Measurements from ENCODE around the gene SSC5D. TPM values are rescaled to one million over a fixed set of nuclear protein-coding genes. Genes with fewer than 3 reads are reported as not detected.

Gene SSC5D
- total RNA-seq, 1 experiment from 2014 or later: 3.2 TPM

GRCh38 chr19:55460670-55461258 lies 27.5 kb upstream of the SSC5D start:
- Histone ChIP-seq H2AFZ (ENCODE audit: low read length) (no peak overlapping the region), H3K4ac (ENCODE audit: low read depth, low read length) (no peak overlapping the region), H3K79me2 (ENCODE audit: insufficient read depth, low read length) (0 out of 2 replicates have a peak, but pooled peaks cover 4% of the 10 kb centered on the region), H4K5ac (ENCODE audit: insufficient read length, low read depth, low read length) (no peak overlapping the region), H2BK5ac (ENCODE audit: insufficient read length, low read length) (no peak overlapping the region), H4K91ac (ENCODE audit: insufficient read length, low read depth, low read length) (no peak overlapping the region), H4K20me1 (ENCODE audit: control insufficient read depth, insufficient read depth, insufficient read length) (no peaks in the 10 kb centered on the region), H3K79me1 (ENCODE audit: insufficient read depth, low read depth, low read length, poor library complexity, severe bottlenecking) (no peaks in the 10 kb centered on the region), H3K9ac (ENCODE audit: extremely low read depth, insufficient read length, low read length) (no peak overlapping the region), H3K27me3 (ENCODE audit: insufficient read depth, low read length) (no peaks in the 10 kb centered on the region), H2AK5ac (ENCODE audit: insufficient read length, low read length) (no peak overlapping the region), H2BK15ac (ENCODE audit: low read depth, low read length) (no peak overlapping the region), H2BK120ac (ENCODE audit: low read depth, low read length, poor library complexity, severe bottlenecking) (no peak overlapping the region), H3K4me1 (ENCODE audit: insufficient read depth, low read length) (peaks cover 5% of the 10 kb centered on the region; the same call in 1 of the 2 replicates), H3K4me2 (ENCODE audit: insufficient read depth, insufficient read length, low read length) (peak overlapping the region; percentile 43), H3K23ac (ENCODE audit: insufficient read length, low read depth, low read length) (no peak overlapping the region), H4K8ac (replicated peaks; ENCODE audit: insufficient read length, low read depth, low read length) (no peak overlapping the region), H3K14ac (ENCODE audit: insufficient read depth, low read length) (no peak overlapping the region), H3T11ph (ENCODE audit: low read length) (no peak overlapping the region), H3K23me2 (ENCODE audit: insufficient read length, low read depth, low read length, poor library complexity, severe bottlenecking) (peaks cover 5% of the 10 kb centered on the region), H2BK20ac (ENCODE audit: low read depth, low read length, poor library complexity, severe bottlenecking) (no peak overlapping the region), H2BK12ac (ENCODE audit: insufficient read length, low read depth, low read length) (no peak overlapping the region), H3K18ac (ENCODE audit: insufficient read length, low read depth, low read length) (no peak overlapping the region), H3K56ac (ENCODE audit: insufficient read length, low read depth, low read length) (no peak overlapping the region), H3K27ac (ENCODE audit: insufficient read length, low read depth, low read length) (no peak overlapping the region), H3K9me3 (ENCODE audit: control insufficient read depth, low read depth, low read length) (no peaks in the 10 kb centered on the region)
- TF ChIP-seq CTCF (conservative IDR thresholded peaks at IDR 0.05): no peak
- WGBS (ENCODE audit: extremely low coverage, insufficient read length, low lambda C conversion rate): no CpG with 5 or more reads among the region's 24 CpGs
- Mint-ChIP-seq H3K4me3 (peak overlapping the region; percentile 84 to 90), H3K36me3 (ENCODE audit: insufficient read depth in 1 of 3, low read depth in 3 of 3) (peaks cover 5 to 8% (median 8%) of the 10 kb centered on the region in 3 experiments; a peak in 6 of 7 replicates), H3K9me3 (0 out of 5 replicates have a peak, but pooled peaks cover 0 to 3% of the 10 kb centered on the region in 2 experiments), H3K27ac (peak overlapping the region; percentile 83 to 92 (median 89); a peak in 6 of 7 replicates), H3K27me3 (ENCODE audit: low read depth) (peaks cover 7% of the 10 kb centered on the region), H3K4me1 (peaks cover 19 to 34% of the 10 kb centered on the region in 2 experiments)
- peak; percentile 95 for DNase-seq

Measured in H9 (cell line).